GM19372 (cell line): ENCODE data around the gene TMEM217.
A peak's percentile ranks its signal among the peaks of the same experiment; 100 is the strongest.

ENCODE experiments used
- ATAC-seq: cut with Tn5 transposase; IDR thresholded peaks from one replicate; pipeline ENCODE4 v1.9.1; 2021; ENCODE audit warnings: mild to moderate bottlenecking, low read depth, moderate library complexity; ENCODE audit not compliant: unreplicated experiment

The TMEM217 gene

DNA sequence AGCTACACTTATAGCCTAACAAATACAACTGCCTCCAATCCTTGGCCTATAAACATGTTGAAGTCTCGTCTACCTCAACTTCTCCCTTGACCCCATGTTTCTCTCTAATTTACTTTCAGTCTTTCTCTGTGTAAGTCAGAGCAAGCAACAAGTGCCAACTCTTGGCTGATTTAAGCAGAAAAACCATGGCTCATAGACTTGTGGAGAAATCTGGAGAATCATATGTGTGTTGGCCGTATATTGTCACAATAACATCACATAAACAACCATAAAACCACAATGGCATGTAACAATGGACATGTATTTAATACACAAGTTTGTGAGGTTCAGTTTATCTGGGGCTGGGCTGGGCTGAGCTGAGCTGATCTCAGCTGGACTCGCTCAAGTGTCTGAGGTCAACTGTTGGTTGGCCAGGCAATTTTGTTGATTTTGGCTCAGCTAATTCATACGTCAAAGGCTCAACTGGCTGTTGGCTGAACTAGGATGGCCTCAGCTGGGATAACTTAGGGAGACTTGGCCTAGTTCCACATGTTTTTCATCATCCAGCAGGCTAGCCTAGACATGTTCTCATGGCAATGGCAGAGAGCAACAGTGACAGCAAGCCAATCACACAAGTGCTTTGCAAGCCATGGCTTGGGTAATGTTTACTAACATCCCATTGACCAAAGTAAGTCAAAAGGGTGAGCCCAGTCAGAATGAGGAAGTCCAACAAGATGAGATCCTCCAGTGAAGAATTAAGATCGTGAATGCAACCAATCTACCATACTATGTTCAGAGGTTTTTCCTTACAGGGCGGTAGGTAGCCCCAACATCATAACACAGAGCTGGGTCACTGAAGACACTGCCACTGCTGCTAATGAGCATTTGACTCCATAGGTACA is 13.3 kb downstream of the TMEM217 start:
- no peak for ATAC-seq

DNA sequence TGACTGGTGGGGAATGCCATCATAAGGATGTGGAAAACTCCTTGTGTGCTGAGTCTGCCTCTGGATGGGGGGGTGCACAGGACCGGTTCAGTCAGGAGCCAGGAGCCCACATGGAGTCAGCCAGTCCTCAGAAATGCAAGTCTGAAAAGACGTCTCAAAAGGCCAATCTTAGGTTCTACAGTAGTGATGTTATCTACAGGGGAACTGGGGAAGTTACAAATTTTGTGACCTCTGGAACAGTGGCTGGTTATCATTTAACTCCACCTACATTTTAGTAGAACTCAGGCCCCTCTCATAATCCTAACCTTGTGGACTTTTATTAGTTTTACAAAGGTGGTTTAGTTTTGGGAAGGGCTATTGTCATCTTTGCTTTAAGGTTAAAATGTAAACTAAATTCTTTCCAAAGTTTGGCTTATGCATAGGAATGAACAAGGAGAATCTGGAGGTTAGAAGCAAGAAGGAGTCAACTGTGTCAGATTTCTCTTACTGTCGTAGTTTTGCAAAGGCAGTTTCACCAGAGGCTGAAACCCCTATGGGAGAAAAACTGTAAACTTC is 14.1 kb downstream of the TMEM217 start:
- no peak for ATAC-seq

DNA sequence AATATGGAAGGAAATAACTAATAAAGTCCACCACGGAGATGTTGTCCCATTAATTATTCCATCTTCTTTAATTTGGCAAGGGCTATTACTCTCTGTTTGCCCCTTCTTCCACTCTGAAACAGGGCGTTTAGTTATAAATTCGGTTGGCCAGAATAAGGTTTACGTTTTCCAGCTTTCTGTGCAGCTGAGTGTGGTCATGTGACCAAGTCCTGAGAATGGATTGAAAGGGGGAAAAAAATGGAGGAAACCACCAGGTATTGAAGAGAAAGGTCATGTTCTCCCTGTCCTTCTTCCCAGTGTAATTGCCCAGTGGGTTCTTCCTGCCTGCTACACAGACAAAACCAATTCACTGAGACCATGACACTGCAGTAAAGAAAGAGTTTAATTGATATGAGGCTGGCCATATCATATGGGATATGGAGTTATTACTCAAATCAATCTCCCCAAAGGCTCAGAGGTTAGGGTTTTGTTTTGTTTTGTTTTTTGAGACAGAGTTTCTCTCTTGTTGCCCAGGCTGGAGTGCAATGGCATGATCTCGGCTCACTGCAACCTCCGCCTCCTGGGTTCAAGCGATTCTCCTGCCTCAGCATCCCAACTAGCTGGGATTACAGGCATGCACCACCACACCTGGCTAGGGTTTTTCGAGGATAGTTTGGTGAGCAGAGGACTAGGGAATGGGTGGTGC is 14.7 kb downstream of the TMEM217 start:
- ATAC-seq, result no peak

DNA sequence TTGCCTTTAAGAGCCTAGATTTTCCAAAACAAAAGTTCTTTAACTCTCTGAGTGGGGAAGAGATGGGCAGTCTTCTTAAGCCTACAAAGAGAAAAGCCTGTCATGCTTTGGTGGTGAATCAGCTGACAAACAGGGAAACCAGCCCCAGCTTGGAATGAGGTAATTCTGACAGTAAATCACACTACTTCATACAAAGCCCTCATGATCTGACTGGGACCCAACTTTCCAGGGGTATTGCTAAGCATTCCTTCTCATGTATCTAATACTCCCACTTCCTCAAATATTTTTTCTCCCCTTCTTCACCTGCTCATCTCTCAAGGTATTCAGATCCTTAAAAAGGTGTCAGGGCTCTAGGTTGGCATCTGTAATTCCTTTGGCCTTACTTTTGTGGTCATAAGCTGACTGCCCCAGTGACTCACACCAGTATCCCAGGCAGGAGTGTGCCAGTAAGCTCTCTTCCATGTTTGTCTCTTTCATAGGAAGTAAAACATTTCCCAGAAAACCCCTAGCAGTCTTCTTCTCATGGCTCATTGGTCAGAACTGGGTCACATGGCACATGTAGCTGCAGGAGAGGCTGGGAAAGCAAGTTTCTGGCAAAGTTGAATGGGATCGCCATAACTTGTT is 15.4 kb downstream of the TMEM217 start:
- ATAC-seq, result no peak

DNA sequence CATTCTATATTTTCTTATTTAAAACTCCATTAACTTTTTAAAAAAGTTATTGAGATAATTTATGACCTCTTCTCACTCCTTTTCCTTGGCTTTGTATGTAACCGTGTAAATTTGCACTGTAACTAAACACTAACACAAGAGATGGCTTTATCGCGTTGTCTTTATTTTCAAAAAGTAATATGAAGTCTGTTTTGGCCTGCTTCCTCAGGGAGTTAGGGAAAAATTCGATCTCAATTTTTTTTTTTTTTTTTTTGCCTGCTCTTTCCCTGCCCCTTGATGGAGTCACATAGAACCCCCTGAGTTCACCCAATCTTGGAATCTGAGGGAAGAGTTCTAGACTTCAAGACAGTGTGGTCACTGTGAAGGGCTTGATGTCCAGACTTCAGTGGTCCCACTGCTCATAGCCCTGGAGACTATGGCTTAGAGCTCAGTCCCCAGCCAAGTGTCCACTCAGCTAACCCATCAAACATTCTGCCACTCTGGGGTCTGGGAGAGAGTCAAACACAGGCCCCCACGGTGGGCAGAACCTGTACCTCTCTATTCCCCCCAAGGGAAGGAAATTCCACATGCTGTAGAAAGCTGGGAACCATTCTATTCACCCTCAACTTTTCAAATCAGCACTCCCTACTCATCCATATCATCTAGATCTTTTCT is 16.0 kb downstream of the TMEM217 start:
- no peak for ATAC-seq

DNA sequence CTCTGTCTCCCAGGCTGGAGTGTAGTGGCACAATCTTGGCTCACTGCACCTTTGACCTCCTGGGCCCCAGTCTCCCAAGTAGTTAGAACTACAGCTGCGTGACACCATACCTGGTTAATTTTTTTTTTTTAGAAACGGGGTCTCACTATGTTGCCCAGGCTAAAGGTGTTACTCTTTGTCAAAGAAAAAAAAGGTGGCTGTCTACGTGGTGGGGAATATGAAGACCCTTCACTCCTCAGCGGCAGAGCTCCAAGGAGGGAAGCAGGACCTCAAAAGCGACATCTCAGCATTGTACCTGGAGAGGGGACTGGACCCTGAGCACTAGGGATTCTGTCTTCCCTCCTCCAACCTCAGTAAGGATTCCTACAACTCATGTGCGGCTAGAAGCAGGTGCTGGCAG is 16.8 kb downstream of the TMEM217 start:
- ATAC-seq, result no peak

DNA sequence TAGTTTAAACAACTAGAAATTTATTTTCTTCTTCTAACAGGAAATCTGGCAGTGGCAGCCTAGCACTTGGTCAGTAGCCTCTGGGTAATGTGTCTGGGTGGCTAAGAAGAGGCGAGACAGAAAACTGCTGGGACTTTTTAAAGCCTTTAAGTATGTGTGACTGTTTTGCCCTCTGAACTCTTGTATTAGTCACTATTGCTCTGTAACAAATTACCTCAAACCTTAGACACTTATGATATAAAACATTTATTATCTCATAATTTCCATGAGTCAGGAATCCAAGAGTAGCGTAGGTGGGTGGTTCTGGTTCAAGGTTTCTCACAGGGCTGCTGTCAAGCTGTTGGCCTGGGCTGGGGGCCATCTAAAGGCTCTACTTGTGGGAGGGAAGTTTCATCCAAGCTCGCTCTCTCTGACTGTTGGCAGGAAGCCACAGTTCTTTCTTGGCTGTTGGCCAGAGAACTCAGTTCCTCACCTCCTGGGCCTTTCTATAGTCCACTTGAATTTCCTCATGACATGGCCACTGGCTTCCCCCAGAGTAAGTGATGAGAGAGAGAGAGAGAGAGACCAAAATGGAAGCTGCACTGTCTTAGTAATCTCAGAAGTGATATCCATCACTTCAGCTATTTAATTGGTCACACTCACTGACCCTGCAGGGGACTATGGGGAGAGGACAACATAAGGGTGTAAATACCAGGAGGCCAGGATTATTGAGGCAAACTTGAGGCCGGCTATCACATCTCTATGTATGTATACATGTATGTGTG is 17.8 kb downstream of the TMEM217 start:
- no peak for ATAC-seq

DNA sequence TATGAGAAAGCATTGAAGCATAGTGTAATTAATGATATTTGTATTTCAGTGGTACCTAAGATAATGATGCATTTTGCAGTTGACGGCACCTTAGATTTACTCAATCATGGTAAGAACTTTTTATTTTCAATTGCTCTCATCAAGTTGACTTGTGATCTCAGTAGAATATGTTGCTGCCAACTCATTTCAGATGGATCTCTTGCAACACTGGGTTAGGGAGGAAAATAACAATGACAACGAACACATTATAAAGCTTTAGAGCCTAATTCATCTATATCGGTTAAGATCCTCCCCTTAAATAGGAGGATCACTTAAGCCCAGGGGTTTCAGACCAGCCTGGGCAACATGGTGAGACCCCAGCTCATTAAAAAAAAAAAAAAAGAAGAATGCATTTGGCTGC is 18.4 kb downstream of the TMEM217 start:
- ATAC-seq, result no peak

DNA sequence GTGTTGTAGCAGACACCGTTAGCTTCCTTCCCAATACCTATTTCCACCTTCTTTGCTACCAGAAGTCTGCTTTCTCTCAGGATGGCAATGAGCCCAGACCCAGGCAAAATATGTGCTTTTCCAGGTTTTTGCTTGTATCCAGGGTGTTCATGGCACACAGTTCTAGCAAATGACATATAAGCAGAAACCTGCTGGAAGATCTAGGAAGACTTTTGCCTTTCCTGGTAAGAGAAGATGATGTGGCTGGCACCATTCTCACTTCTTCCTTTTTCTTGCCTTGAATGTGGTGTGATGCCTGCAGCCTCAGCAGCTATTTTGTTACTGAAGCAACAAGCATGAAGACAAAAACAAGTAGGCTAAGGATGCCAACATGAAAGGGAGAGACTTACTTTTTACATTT is 19.6 kb downstream of the TMEM217 start:
- ATAC-seq, result no peak

DNA sequence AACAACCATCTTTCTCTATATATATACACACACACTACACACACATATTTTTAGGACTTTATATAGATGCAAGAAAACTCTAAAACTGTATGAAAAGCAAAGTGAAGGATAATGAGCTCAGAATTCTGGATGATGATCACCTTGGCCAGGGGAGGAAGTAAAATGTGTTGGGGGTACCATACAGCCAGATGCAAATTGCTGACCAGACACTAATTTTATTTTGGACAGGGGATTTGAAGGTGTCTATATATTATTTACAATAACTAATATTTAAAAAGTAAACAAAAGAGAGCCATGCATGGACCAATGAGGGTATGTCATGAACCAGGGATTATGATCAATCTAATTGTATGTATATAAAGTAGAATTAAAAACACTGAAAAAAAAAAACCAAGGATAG is 20.2 kb downstream of the TMEM217 start:
- no peak for ATAC-seq

DNA sequence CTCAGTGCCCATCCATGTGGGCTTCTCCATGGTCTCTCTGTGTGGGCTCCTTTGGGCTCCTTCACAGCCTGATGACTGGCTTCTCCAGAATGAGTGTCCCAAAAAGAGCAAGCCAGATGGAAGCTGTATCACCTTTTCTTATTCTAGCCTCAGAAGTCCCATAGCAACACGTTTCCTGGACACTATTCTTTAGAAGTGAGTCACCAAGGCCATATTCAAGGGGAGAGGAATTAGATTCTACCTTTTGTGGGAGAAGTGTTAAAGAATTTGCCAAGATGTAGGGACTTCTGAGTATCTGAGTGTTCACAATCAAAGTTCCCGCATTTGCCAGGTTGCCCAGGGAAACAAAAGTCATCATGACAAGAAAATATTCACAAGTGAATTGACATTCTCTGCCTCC is 21.0 kb downstream of the TMEM217 start:
- no peak for ATAC-seq

DNA sequence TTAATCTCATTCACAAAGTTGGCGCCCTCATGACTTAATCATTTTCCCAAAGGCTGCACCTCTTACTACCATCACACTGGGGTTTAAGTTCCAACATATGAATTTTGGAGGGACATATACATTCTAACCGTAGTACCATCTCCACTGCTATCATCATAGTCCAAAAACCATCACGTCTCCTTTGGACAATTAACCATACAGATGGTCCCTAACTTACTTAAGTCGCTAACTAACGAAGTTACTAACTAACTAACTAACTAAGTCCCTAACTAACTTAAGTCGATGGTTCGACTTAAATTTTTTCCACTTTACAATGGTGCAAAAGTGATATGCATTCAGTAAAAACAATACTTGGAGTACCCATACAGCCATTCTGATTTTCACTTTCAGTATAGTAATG is 24.4 kb downstream of the TMEM217 start:
- no peak for ATAC-seq

DNA sequence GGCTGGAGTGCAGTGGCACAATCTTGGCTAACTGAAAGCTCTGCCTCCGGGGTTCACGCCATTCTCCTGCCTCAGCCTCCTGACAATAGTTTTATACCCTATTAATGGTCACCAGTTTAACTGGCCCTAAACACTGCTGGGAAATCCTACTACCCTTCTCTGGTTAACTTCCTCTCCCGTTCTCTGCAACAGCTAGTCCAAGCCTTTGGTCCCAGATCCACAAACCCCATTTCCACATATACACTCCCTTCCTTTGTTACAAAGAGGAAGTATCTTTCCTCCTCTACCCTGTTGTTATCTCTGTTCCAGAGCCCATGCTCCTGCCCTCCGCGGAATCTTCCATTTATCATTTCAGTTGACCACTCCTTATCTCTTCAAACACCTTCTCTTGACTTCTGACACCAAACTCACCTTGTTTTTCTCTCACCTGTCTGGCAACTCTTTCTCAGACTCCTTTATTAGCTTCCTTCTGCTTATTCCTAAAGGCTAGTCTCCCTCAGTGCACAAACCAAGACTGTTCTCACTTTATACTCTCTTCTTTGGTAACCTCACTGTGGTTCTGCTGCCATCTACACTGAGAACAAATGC is 25.4 kb downstream of the TMEM217 start:
- no peak for ATAC-seq

DNA sequence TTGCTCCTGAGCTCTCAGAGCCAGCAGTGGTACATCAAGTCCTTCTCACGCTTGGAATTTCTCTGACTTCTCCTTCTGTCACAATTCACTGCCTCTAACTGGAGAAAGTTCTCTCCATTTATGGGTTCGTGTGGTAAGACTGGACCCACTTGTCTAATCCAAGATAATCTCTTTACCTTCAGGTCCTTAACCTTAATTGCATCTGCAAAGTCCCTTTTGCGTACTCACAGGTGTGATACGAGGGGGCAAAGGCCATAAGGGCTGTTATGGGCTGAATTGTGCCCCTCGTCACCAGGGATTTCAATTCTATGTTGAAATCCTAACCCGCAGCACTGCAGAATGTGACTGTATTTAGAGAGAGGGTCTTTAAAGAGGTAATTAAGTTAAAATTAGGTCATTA is 27.8 kb downstream of the TMEM217 start:
- ATAC-seq, result no peak

DNA sequence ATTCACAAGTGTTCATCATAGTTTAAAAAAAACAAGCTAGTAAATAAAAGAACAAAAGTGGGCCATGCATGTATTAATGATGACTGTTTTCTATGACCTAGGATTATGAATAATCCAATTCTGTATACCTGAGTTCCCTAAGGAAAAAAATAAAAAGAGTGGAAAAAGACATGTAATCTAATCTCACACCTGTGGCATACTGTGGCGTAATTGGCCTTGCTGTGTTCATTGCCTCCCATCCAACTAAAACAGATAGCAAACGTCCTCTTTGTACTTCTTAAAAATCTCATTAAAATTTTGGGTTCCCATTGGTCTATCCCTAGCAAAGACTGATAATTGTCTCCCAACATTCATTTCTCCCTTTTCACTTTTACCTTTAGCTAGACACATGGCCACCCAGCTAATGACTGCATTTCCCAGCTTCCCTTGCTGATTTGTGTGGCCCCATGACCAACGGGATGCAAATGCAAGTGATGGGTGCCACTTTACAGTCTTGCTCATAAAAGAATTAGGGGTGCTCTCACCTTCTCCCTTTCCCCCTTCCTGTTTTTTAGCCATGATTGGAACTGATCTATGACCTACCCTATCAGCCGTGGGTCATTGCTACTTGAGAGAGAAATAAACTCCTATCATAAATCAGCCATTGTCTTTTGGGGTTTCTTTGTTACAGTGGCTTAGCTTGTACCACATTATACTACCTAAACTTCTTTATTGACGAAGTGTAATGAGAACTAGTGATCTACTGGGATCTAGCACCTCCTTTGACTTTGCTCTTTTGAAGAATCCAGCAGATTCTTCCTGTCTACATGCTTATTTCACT is 32.4 kb downstream of the TMEM217 start:
- no peak for ATAC-seq

DNA sequence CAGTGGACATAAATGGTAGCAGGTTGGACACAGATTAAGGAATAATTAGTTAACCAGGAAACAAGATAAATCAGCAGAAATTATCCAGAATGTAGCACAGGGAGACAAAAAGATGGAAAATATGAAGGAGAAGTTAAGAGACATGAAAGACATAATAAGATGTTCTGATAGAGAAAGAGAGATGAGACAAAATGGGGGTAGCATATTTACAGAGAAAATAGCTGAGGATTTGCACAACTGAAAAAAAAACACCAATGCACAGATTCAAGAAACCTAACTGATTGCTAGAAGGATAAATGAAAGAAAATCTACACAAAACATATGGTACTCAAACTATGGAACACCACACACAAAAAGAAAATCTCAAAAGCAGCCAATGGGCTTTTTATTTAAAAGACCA is 35.0 kb downstream of the TMEM217 start:
- ATAC-seq, result no peak

DNA sequence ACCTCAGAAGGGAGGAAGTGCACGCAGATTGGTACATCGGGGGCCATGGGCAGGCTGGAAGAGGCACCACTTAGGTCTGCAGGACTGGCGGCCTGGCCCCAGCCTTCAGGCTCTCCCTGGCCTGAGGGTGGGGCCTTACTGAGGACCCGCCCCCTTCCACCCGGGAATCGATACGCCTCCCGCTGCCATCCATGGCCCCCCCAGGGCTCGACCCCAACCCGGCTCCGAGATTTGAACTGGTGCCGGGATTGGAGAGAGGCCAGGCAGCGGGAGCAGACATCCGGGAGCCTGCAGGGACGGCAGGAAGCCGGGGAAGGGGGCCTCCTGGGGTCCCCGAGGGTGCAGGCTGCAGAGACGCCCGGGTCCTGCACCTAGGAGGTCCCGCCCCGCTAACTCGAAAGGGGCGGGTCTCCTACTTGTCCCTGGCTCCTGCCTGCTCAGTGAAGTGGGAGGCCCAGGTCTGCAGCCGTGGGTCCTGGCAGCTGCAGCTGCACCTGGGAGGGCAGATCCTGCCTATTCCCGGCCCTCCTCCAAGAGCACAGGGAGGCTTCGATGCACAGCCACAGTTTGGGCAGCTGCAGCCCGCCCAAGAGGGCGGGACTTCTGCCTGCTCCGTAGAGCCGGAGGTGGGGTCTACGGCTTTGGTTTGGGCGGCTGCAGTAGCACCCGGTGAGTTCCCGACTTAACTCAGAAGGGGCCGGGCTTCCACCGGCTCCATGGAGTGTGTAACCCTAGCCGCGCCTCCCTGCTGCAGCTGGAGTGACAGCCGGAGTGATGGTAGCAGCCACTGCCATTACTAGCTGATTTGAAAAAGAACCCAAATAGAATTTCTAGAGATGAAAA is 35.6 kb downstream of the TMEM217 start:
- ATAC-seq, result peak; percentile 81

DNA sequence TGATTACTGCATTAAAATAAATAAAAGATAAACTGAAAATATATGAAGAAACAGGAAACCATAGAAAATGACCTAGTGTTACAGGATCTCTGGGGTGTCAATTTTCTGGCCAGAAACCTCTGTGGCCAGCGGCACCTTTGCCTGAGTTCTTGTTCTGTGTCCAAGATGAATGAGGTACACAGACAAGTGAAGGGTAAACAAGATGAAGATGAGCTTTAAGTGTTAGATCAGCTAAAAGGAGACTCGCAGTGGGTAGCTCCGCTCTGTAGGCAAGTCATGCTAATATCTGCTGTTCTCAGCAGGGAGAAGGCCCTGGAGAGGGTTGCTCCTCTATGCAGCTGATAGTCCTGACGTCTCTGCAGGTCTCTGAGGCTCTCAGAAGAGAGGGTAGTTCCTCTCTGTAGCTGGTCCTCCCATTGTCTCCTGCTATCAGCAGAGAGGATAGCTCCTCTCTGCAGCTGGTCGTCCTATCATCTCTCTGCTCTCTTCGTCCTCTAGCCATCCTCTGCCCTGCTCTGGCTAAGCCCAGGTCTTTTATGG is 36.3 kb downstream of the TMEM217 start:
- no peak for ATAC-seq
